OCI-LY1 (cell line): ENCODE measurements around the gene AURKAIP1.
A peak's percentile ranks its signal among the peaks of the same experiment; 100 is the strongest.
"Not testable (repeated sequence)": the region's sequence is repeated elsewhere in the genome, so short reads cannot be mapped to it uniquely, and the experiment has no call there.

Source experiments
- H2AFZ ChIP-seq: fragments of 200-600 bp; sonication (generic), shearing (Covaris generic); 2 replicates; pipeline ENCODE4 v1.6.0; 2014; ENCODE audit warnings: antibody characterized with exemption, mild to moderate bottlenecking, low read length
- H3F3A ChIP-seq: fragments of 200-600 bp; sonication (generic), shearing (Covaris generic); 2 replicates; pipeline ENCODE4 v1.6.0; 2014; ENCODE audit warnings: mild to moderate bottlenecking, antibody characterized with exemption, low read length, moderate library complexity; ENCODE audit not compliant: insufficient read depth
- H3K27ac ChIP-seq: fragments of 200-600 bp; sonication (generic); 2 replicates; pipeline ENCODE4 v1.5.1; 2014; ENCODE audit warnings: low read length, mixed run types, mild to moderate bottlenecking, low read depth; ENCODE audit not compliant: poor library complexity, severe bottlenecking
- H3K27me3 ChIP-seq: fragments of 200-600 bp; sonication (generic); 2 replicates; pipeline ENCODE4 v1.6.0; 2014; ENCODE audit warnings: antibody characterized with exemption, mild to moderate bottlenecking, low read length, moderate library complexity; ENCODE audit not compliant: insufficient read depth
- H3K36me3 ChIP-seq: fragments of 200-600 bp; sonication (generic); 2 replicates; pipeline ENCODE4 v1.6.1; 2014; ENCODE audit warnings: mild to moderate bottlenecking, antibody characterized with exemption, low read length, moderate library complexity, mixed read lengths; ENCODE audit not compliant: insufficient read depth
- H3K4me1 ChIP-seq: fragments of 200-600 bp; sonication (generic); 2 replicates; pipeline ENCODE4 v1.5.1; 2014; ENCODE audit warnings: mild to moderate bottlenecking, low read length, moderate library complexity; ENCODE audit not compliant: insufficient read depth, severe bottlenecking
- H3K4me2 ChIP-seq: fragments of 200-600 bp; sonication (generic), shearing (Covaris generic); 2 replicates; pipeline ENCODE4 v1.6.1; 2014; ENCODE audit warnings: low read length
- H3K4me3 ChIP-seq: fragments of 200-600 bp; sonication (generic); 2 replicates; pipeline ENCODE4 v1.5.1; 2014; ENCODE audit warnings: low read length, low read depth, mild to moderate bottlenecking, mixed read lengths; ENCODE audit not compliant: poor library complexity, severe bottlenecking
- H3K79me2 ChIP-seq: fragments of 200-600 bp; shearing (Covaris generic); 2 replicates; pipeline ENCODE4 v1.6.1; 2016; ENCODE audit warnings: mixed run types, low read length, mixed read lengths; ENCODE audit not compliant: insufficient read depth
- H3K9ac ChIP-seq: fragments of 200-600 bp; sonication (generic), shearing (Covaris generic); 2 replicates; pipeline ENCODE4 v1.6.1; 2014; ENCODE audit warnings: mild to moderate bottlenecking, low read length, mixed read lengths
- H3K9me2 ChIP-seq: fragments of 200-600 bp; sonication (generic), shearing (Covaris generic); 2 replicates; pipeline ENCODE4 v1.6.1; 2014; ENCODE audit warnings: low read depth, mild to moderate bottlenecking, low read length, mixed read lengths
- H3K9me3 ChIP-seq: fragments of 200-600 bp; shearing (Covaris generic); 2 replicates; pipeline ENCODE4 v1.6.1; 2014; ENCODE audit warnings: low read length, mixed read lengths
- H4K20me1 ChIP-seq: fragments of 200-600 bp; sonication (generic), shearing (Covaris generic); 2 replicates; pipeline ENCODE4 v1.6.0; 2016; ENCODE audit warnings: mild to moderate bottlenecking, low read length; ENCODE audit not compliant: insufficient read depth
- CTCF ChIP-seq: fragments of 200-600 bp; sonication (generic), shearing (Covaris generic); IDR thresholded peaks from 2 replicates; pipeline ENCODE4 v1.5.1; 2017; ENCODE audit warnings: mild to moderate bottlenecking, antibody characterized with exemption, low read length, moderate library complexity, mixed read lengths
- EZH2 ChIP-seq: fragments of 200-600 bp; sonication (generic), shearing (Covaris generic); IDR thresholded peaks from 2 replicates; pipeline ENCODE4 v1.8.0; 2017; ENCODE audit warnings: borderline replicate concordance, mixed run types, mild to moderate bottlenecking, antibody characterized with exemption, low read length, moderate library complexity, mixed read lengths

AURKAIP1 gene

DNA sequence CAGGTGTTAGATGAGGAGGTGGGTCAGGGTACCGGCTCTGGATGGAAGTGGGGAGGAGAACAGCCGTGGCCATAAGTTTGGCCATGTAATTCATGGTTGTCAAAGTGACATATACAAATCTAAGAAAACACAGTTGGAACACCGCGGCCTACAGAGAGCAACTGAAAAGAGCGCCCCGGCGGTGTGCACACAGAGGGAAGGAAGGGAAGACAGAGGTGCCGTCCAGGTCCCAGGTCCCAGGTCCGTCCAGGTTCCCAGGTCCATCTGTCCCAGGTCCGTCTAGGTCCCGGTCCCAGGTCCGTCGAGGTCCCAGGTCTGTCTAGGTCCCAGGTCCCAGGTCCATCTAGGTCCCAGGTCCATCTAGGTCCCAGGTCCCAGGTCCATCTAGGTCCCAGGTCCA, 36.6 kb upstream of the AURKAIP1 start:
- TF ChIP-seq CTCF (no peak), EZH2 (no peak)
- Histone ChIP-seq H3K36me3 (peaks cover 15% of the 10 kb centered on the region), H3K4me3 (no peak overlapping the region), H3K27me3 (no peaks in the 10 kb centered on the region; the same call in 1 of the 2 replicates), H4K20me1 (no peaks in the 10 kb centered on the region), H2AFZ (no peak overlapping the region), H3K9me2 (no peaks in the 10 kb centered on the region), H3K9ac (no peak overlapping the region), H3K79me2 (peaks cover 14% of the 10 kb centered on the region), H3K27ac (no peak overlapping the region), H3K4me1 (peaks cover 9% of the 10 kb centered on the region), H3K4me2 (no peak overlapping the region), H3F3A (no peaks in the 10 kb centered on the region), H3K9me3 (peaks cover 9% of the 10 kb centered on the region; the same call in 1 of the 2 replicates)

- H3K9me2 ChIP-seq, H3K27ac ChIP-seq, H3K9me3 ChIP-seq, H2AFZ ChIP-seq, H3K9ac ChIP-seq, H3K27me3 ChIP-seq, H3F3A ChIP-seq, H4K20me1 ChIP-seq, H3K4me2 ChIP-seq, H3K4me3 ChIP-seq: not testable (repeated sequence)
- peaks cover 27% of the 10 kb centered on the region for H3K79me2 ChIP-seq
- peaks cover 21% of the 10 kb centered on the region for H3K4me1 ChIP-seq
- peaks cover 28% of the 10 kb centered on the region for H3K36me3 ChIP-seq
Observed at GRCh38 chr1:1410238-1410637, 35.2 kb upstream of the AURKAIP1 start.

DNA sequence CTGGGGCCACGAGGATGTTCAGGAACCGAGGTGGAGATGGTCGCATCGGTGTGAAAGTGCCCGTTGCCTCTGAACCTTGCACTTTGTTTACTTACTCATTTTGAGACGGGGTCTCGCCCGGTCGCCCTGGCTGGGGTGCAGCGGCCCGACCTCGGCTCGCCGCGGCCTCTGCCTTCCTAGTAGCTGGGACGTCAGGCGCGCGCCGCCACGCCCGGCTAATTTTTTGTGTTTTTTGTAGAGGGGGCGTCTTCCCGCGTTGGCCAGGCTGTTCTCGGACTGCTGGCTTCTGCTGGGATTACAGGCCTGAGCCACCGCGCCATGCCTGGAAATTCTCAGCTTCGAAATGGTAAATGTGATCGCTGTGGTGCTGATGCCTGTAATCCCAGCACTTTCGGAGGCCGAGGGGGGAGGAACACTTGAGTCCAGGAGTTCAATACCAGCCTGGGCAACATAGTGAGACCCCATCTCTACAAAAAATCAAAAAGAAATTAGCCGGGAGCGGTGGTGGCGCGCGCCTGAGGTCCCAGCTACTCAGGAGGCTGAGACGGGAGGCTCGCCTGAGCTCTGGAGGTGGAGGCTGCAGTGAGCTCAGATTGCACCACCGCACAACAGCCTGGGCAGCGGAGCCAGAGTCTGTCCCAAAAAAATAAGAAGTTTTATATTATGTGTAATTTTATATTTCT, 32.8 kb upstream of the AURKAIP1 start:
- Histone ChIP-seq H4K20me1 (no peaks in the 10 kb centered on the region), H3K9me3 (peaks cover 7% of the 10 kb centered on the region; the same call in 1 of the 2 replicates), H3F3A (no peaks in the 10 kb centered on the region), H3K27ac (no peak overlapping the region), H3K36me3 (peaks cover 50% of the 10 kb centered on the region), H3K9me2 (no peaks in the 10 kb centered on the region), H2AFZ (no peak overlapping the region), H3K27me3 (no peaks in the 10 kb centered on the region), H3K79me2 (peaks cover 27% of the 10 kb centered on the region), H3K4me2 (peak overlapping the region; percentile 70), H3K4me3 (peak overlapping the region; percentile 78), H3K4me1 (peaks cover 21% of the 10 kb centered on the region), H3K9ac (peak overlapping the region; percentile 86)
- TF ChIP-seq CTCF (no peak), EZH2 (no peak)
